Bronchial epithelial cell (primary cell): ENCODE measurements around the gene VSTM2B. TPM values are rescaled to one million over a fixed set of nuclear protein-coding genes. Genes with fewer than 3 reads are reported as not detected.

Experiments used
- DNase-seq: peaks from one replicate; pipeline ENCODE4 v3.0.0-alpha.2; 2010; ENCODE audit warnings: low read depth
- FAIRE-seq: peaks from 2 replicates; lab custom pipeline; 2011; peaks lifted over from hg19 to GRCh38; lab: Jason Lieb, UNC
- H3K27me3 ChIP-seq: 2 replicates; pipeline ENCODE4 v1.5.1; 2011; ENCODE audit warnings: low read length; ENCODE audit not compliant: control insufficient read depth, insufficient read depth
- H3K36me3 ChIP-seq: 2 replicates; pipeline ENCODE4 v1.5.1; 2011; ENCODE audit warnings: low read length; ENCODE audit not compliant: control insufficient read depth, insufficient read depth
- H3K4me3 ChIP-seq: 2 replicates; pipeline ENCODE4 v1.5.1; 2011; ENCODE audit warnings: mild to moderate bottlenecking, low read depth, low read length, control low read depth
- CTCF ChIP-seq: IDR thresholded peaks from 2 replicates; pipeline ENCODE4 v1.5.1; 2011; ENCODE audit warnings: mild to moderate bottlenecking, moderate library complexity, low read length, control low read depth, inconsistent platforms; ENCODE audit not compliant: insufficient read depth, severe bottlenecking
- total RNA-seq: library from RNA; depleted of rRNA; stranded (reverse); fragments of >200 nt; gene quantifications from 2 replicates; pipeline ENCODE4 v1.2.1, GENCODE V29; 2014

VSTM2B gene
- total RNA-seq, 1 donor from 2014 or later, result not detected

DNA sequence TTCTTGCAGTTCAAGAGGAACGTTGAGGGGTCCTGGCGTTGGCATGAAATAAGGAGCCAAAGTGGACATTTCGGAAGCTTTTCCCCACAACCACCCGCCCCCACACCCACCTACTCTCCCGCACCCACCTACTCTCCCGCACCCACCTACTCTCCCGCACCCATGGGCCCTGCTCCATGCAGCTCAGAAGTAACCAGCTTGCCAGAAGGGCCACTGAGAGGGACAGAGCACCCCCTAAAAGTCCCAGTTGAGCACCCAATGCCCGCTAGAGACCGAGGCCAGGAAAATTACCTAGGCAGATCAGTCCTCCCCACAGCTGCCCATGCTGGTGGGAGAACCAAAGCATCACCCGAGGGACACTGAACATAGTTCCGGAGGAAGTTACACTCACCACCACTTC, 11.8 kb downstream of the VSTM2B start:
- FAIRE-seq, result no peak
- no peak overlapping the region for H3K4me3 ChIP-seq
- TF ChIP-seq CTCF, result no peak
- H3K36me3 ChIP-seq, result no peaks in the 10 kb centered on the region
- no peaks in the 10 kb centered on the region for H3K27me3 ChIP-seq
- no peak for DNase-seq

- no peaks in the 10 kb centered on the region for H3K36me3 ChIP-seq
- H3K27me3 ChIP-seq, result no peaks in the 10 kb centered on the region
- FAIRE-seq (no peak), DNase-seq (no peak)
- TF ChIP-seq CTCF, result no peak
- no peak overlapping the region for H3K4me3 ChIP-seq
These were observed 12.4 kb downstream of the VSTM2B start for GRCh38 chr19:29538146-29538545.

DNA sequence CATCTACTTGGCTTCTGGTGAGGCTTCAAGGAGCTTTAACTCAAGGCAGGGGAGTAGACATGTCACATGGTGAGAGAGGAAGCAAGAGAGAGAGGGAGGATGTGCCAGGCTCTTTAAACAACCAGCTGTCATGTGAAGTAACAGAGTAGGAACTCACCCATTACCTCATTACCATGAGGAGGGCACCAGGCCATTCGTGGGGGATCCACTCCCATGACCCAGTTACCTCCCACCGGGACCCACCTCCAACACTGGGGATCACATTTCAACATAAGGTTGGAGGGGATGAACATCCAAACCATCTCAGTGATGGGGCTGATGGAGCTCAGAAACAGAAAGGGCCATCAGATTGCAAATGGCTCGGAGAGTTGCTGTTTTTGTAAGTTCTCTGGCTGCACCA, 12.9 kb downstream of the VSTM2B start:
- FAIRE-seq, result peak; percentile 64
- Histone ChIP-seq H3K27me3 (no peaks in the 10 kb centered on the region), H3K36me3 (no peaks in the 10 kb centered on the region), H3K4me3 (no peak overlapping the region)
- no peak for DNase-seq
- TF ChIP-seq CTCF, result no peak

GRCh38 chr19:29539131-29539530, 13.3 kb downstream of the VSTM2B start:
- Histone ChIP-seq H3K27me3 (no peaks in the 10 kb centered on the region), H3K36me3 (no peaks in the 10 kb centered on the region), H3K4me3 (no peak overlapping the region)
- TF ChIP-seq CTCF, result no peak
- DNase-seq, result no peak
- FAIRE-seq, result no peak

DNA sequence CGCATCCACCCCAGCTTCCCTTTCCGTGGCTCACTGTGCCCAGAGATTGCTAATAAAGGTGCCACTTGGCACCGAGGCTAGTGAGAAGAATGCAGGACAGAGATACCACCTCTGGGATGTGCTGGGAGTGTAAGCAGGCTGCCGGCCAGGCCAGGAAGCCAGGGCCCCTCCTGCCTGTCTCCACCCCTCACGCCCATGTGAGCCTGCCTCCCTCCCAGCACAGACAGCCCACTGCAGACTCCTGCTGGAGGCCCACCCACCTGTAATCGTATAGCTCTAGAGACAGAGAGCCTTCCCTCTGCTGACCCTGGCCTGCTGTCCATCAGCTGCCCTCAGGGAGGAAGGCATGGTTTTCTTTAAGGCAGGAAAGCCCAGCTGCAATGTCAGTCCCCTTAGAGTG, 13.9 kb downstream of the VSTM2B start:
- FAIRE-seq (no peak), DNase-seq (no peak)
- Histone ChIP-seq H3K36me3 (no peaks in the 10 kb centered on the region), H3K27me3 (no peaks in the 10 kb centered on the region), H3K4me3 (no peak overlapping the region)
- TF ChIP-seq CTCF, result no peak

GRCh38 chr19:29540114-29540513, 14.3 kb downstream of the VSTM2B start:
- DNase-seq (no peak), FAIRE-seq (no peak)
- no peak overlapping the region for H3K4me3 ChIP-seq
- no peaks in the 10 kb centered on the region for H3K27me3 ChIP-seq
- TF ChIP-seq CTCF, result no peak
- H3K36me3 ChIP-seq, result no peaks in the 10 kb centered on the region
